ENCODE results near the gene MDFIC. TPM values are rescaled to one million over a fixed set of nuclear protein-coding genes. Genes with fewer than 3 reads are reported as not detected.

The MDFIC gene
- polyA plus RNA-seq, 1 experiment = 30.5 TPM

GRCh38 chr7:115058726-115059125 lies 136.8 kb downstream of the MDFIC start:
- no peak for DNase-seq (ENCODE audit: low read depth)
- no peaks in the 10 kb centered on the region for H3K36me3 ChIP-seq (ENCODE audit: control insufficient read depth, insufficient read depth, low read length)
- no peak for TF ChIP-seq CTCF (IDR thresholded peaks at IDR 0.05; ENCODE audit: insufficient read depth, low read depth, low read length)
- ChIA-PET POLR2A (no interaction called here), CTCF (interaction anchor here (0.7 kb wide), 1 partner anchor 692 kb away, joined by 3 read pairs; no protein-coding TSS in a partner anchor)
- H3K27me3 ChIP-seq (ENCODE audit: control insufficient read depth, insufficient read depth, low read length) = no peaks in the 10 kb centered on the region
- no peak overlapping the region for H3K4me3 ChIP-seq (ENCODE audit: low read depth, low read length)

GRCh38 chr7:115059321-115059720 lies 137.4 kb downstream of the MDFIC start:
- H3K4me3 ChIP-seq (ENCODE audit: low read depth, low read length) = no peak overlapping the region
- TF ChIP-seq CTCF (IDR thresholded peaks at IDR 0.05; ENCODE audit: insufficient read depth, low read depth, low read length) = no peak
- CTCF ChIA-PET = no interaction called here
- DNase-seq (ENCODE audit: low read depth) = no peak
- H3K27me3 ChIP-seq (ENCODE audit: control insufficient read depth, insufficient read depth, low read length) = no peaks in the 10 kb centered on the region
- POLR2A ChIA-PET = no interaction called here
- H3K36me3 ChIP-seq (ENCODE audit: control insufficient read depth, insufficient read depth, low read length) = no peaks in the 10 kb centered on the region

- H3K27me3 ChIP-seq (ENCODE audit: control insufficient read depth, insufficient read depth, low read length) = no peaks in the 10 kb centered on the region
- ChIA-PET CTCF (no interaction called here), POLR2A (no interaction called here)
- no peak for DNase-seq (ENCODE audit: low read depth)
- H3K4me3 ChIP-seq (ENCODE audit: low read depth, low read length) = no peak overlapping the region
- no peak for TF ChIP-seq CTCF (IDR thresholded peaks at IDR 0.05; ENCODE audit: insufficient read depth, low read depth, low read length)
- no peaks in the 10 kb centered on the region for H3K36me3 ChIP-seq (ENCODE audit: control insufficient read depth, insufficient read depth, low read length)
Measured at GRCh38 chr7:115060095-115060870, 138.4 kb downstream of the MDFIC start.

DNA sequence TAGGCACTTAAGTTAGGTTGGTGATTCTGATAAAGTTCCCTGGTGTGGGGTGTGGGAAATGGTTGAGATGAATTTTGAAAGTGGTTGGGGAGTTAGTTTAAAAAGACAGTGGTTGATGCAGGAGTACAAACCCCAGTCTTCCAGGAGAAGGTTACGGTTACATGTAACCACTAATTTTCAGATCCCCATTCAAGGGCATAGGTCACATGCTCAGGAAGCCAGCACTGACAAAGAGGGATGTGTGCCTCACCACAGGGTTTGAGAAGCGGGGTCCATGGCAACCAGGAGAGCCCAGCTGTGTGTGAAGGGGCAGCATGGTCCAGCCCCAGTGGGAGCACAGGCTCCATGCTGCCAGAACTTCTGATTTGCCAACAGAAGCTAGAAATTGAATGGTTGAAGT lies 144.2 kb downstream of the MDFIC start:
- H3K36me3 ChIP-seq (ENCODE audit: control insufficient read depth, insufficient read depth, low read length) = no peaks in the 10 kb centered on the region
- H3K4me3 ChIP-seq (ENCODE audit: low read depth, low read length) = no peak overlapping the region
- ChIA-PET POLR2A (no interaction called here), CTCF (no interaction called here)
- H3K27me3 ChIP-seq (ENCODE audit: control insufficient read depth, insufficient read depth, low read length) = no peaks in the 10 kb centered on the region
- no peak for DNase-seq (ENCODE audit: low read depth)
- TF ChIP-seq CTCF (IDR thresholded peaks at IDR 0.05; ENCODE audit: insufficient read depth, low read depth, low read length) = no peak

- DNase-seq (ENCODE audit: low read depth) = no peak
- Histone ChIP-seq H3K27me3 (ENCODE audit: control insufficient read depth, insufficient read depth, low read length) (no peaks in the 10 kb centered on the region), H3K36me3 (ENCODE audit: control insufficient read depth, insufficient read depth, low read length) (no peaks in the 10 kb centered on the region), H3K4me3 (ENCODE audit: low read depth, low read length) (no peak overlapping the region)
- no peak for TF ChIP-seq CTCF (IDR thresholded peaks at IDR 0.05; ENCODE audit: insufficient read depth, low read depth, low read length)
- CTCF ChIA-PET = no interaction called here
- POLR2A ChIA-PET = no interaction called here
Measured at GRCh38 chr7:115066634-115067033, 144.7 kb downstream of the MDFIC start.
